Endothelial cell of hepatic sinusoid (primary cell): ENCODE data around the gene RILPL1.
"Not testable (repeated sequence)": the region's sequence is repeated elsewhere in the genome, so short reads cannot be mapped to it uniquely, and the experiment has no call there.

Experiments used
- in situ Hi-C: cut with HindIII; loops from 2 replicates; pipeline ENCODE4 v1.10.0; 2017; ENCODE audit warnings: low sequenced_read_pairs

The RILPL1 gene

GRCh38 chr12:123533672-123534643 is at the start of gene RILPL1:
TSS of gene RILPL1 (minus strand) at chr12:123533719. CDS start at chr12:123533482, 237 bp downstream.
- in situ Hi-C loops = no loop called here

- in situ Hi-C loops = no loop called here
Measured at GRCh38 chr12:123580772-123581171, 47.3 kb upstream of the RILPL1 start.

DNA sequence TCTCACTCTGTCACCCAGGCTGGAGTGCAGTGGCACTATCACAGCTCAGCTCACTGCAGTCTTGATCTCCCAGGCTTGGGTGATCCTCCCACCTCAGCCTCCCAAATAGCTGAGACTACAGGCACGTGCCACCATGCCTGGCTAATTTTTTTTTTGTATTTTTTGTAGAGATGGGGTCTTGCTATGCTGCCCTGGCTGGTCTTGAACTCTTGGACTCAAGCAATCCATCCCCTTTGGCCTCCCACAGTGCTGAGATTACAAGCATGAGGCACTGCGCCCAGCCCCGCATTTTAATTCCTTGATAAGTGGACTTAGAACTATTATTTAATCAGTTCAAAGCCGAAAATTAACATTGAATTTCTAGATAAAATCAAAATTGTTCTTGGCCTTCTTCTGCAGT is 45.3 kb upstream of the RILPL1 start:
- in situ Hi-C loops = not testable (repeated sequence)

- in situ Hi-C loops = no loop called here
Measured at GRCh38 chr12:123578243-123578642, 44.7 kb upstream of the RILPL1 start.

DNA sequence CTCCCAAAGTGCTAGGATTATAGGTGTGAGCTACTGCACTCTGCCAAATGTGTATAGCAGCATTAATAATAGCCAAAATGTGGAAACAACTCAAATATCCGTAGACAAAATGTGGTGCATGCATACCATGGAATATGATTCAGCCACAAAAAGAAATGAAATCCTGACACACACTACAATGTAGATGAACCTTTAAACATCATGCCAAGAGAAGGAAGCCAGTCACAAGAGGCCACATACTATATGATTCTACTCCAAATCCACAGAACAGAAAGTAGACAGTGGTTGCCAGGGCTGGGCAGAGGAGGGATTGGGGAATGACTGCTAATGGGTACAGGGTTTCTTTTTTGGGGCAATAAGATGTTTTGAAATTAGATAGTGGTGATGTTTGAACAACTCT is 43.1 kb upstream of the RILPL1 start:
- in situ Hi-C loops = no loop called here

GRCh38 chr12:123573870-123574269 is 40.4 kb upstream of the RILPL1 start:
- in situ Hi-C loops = no loop called here

DNA sequence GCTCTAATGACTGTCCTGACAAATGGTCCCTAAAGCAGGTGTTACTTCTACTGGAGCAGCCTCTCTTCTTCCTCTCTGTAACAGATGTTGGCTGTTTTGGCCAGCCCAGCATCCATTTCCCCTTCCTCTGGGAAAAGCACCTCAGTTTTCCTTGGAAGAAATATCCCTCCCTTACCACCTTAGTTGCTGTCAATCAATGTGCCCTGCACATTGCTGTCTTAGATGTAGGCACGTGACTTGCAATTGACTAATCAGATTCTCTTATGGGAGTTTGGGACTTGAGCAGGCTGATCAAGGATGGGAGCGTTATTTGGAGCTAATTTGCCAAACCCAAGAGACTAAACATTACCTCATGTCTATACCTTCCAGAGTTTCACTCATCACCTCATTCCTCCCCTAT is 38.9 kb upstream of the RILPL1 start:
- in situ Hi-C loops = no loop called here

- in situ Hi-C loops = no loop called here
Measured at GRCh38 chr12:123571343-123571813, 37.9 kb upstream of the RILPL1 start.

GRCh38 chr12:123559468-123559867 is 25.9 kb upstream of the RILPL1 start:
- in situ Hi-C loops = no loop called here

DNA sequence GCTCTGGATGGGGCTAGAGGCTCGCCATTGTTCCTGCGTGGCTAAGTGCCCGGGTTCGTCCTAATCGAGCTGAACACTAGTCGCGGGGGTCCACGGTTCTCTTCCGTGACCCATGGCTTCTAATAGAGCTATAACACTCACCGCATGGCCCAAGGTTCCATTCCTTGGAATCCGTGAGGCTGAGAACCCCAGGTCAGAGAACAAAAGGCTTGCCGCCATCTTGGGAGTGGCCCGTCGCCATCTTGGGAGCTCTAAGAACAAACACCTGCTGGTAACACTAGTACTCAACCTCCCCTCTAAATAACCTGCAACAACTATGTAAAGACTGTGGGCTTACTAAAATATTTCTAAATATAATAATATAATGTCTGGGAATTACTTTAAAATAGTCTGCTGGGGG is 25.0 kb upstream of the RILPL1 start:
- in situ Hi-C loops = not testable (repeated sequence)

DNA sequence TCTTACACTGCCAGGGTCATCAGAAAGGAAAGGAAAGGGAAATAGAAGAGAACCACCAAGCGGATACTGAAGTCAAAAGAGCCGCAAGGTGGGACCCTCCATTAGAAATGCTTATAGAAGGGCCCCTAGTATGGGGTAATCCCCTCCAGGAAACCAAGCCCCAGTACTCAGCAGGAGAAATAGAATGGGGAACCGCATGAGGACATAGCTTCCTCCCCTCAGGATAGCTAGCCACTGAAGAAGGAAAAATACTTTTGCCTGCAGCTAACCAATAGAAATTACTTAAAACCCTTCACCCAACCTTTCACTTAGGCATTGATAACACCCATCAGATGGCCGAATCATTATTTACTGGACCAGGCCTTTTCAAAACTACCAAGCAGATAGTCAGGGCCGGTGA is 21.3 kb upstream of the RILPL1 start:
- in situ Hi-C loops = not testable (repeated sequence)

DNA sequence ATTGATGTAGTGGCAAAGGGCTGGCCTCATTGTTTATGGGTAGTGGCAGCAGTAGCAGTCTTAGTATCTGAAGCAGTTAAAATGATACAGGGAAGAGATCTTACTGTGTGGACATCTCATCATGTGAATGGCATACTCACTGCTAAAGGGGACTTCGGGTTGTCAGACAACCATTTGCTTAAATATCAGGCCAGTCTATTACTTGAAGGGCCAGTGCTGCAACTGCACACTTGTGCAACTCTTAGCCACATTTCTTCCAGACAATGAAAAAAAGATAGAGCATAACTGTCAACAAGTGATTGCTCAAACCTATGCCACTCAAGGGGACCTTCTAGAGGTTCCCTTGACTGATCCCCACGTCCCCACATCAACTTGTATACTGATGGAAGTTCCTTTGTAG is 20.6 kb upstream of the RILPL1 start:
- in situ Hi-C loops = not testable (repeated sequence)

DNA sequence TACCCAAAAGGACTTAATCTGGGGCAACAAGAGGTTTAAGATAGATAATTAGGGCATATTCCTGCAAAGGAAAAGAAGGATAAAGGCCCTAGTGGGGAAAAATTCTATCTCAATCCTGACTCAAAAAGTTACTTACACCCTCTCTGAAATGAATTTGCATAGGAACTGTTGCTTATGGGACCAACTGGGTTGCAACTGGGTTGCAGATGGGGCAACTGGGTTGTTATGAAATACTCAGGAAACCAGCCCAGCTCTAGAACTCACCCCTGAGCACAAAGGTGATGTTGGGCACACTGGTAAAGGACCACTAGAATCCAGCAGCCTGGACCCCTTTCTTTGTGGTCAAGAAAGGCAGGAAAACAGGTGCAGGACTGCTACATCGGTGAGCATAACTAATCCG is 17.2 kb upstream of the RILPL1 start:
- in situ Hi-C loops = no loop called here

DNA sequence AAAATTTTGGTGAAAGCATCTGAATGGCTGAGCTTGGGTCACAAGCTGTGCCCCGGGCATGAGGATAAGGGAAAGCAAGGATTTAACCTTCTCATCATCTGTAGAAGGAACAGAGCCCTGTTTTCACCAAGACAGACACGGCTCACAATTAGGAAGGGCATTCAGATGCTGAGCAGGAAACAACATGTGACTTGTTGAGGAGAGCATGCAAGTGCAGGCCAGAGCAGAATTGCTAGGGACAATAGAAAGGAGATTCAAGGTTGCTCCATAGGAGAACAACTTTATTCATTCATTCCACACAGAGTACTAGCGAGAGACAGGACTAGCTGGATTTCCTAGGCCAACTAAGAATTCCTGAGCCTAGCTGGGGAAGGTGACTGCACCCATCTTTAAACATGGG is 14.6 kb upstream of the RILPL1 start:
- in situ Hi-C loops = no loop called here

DNA sequence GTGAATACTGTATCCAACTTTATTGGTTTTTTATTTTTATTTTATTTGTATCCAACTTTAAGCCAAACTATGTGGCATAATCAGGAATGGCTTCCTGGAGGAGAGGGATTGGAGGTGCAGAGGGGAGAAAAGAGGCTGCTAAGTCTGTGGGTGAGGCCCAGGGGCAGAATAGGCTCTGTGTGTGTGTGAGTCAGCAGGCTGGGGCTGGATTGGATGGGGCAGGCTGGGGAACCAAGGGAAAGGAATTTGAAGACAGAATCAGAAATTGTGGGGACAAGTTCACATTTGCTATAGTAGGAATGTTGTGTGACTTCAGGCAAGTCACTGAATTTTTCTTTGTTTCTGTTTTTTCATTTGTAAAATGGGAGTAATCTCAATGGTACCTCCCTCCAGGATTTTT is 12.8 kb upstream of the RILPL1 start:
- in situ Hi-C loops = no loop called here

GRCh38 chr12:123543541-123543940 is 10.0 kb upstream of the RILPL1 start:
- in situ Hi-C loops = no loop called here

- in situ Hi-C loops = no loop called here
Measured at GRCh38 chr12:123540899-123541662, 7.6 kb upstream of the RILPL1 start.

DNA sequence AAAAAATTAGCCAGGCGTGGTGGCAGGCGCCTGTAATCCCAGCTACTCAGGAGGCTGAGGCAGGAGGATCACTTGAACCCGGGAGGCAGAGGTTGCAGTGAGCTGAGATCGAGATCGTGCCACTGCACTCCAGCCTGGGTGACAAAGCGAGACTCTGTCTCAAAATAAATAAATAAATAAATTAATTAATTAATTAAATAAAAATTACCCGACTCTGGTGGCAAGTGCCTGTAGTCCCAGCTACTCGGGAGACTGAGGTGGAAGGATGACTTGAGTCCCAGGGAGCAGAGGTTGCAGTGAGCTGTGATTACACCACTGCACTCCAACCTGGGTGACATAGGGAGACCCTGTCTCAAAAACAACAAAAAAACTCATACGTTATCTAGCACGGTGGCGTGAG is 2.4 kb upstream of the RILPL1 start:
- in situ Hi-C loops = not testable (repeated sequence)

GRCh38 chr12:123532808-123533649 is 490 bp downstream of the RILPL1 start:
- in situ Hi-C loops = no loop called here

DNA sequence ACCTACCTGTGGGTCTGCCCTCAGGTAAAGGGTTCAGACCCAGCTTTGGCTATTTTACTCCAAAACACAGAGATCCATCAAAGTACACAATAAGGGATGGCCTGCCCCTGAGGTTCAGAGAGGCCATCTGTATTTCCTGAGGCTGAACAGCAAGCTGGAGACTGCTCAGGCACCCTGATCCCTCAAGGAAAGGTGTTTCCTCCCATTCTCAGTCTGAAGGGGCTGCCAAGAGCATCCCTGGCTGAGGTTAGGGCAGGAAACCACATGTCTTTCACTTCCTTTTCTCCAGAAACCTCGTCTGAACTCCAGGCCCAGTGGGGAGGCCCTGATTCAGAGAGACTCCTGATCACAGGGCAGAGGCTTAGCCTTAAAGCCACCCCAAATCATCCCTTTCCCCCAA is 1.5 kb downstream of the RILPL1 start:
- in situ Hi-C loops = no loop called here

GRCh38 chr12:123531091-123531490 is 2.4 kb downstream of the RILPL1 start:
- in situ Hi-C loops = no loop called here
